Activated CD8-positive, alpha-beta memory T cell treated with anti-CD3 and anti-CD28 coated beads for 36 hours (primary cell): Measurements from ENCODE around the gene IDH3A. TPM values are rescaled to one million over a fixed set of nuclear protein-coding genes. Genes with fewer than 3 reads are reported as not detected.

Experiments
- CTCF ChIA-PET: fragments of 350-600 bp; sonication (Branson Sonifier 250); formaldehyde crosslinking; loops from one replicate; lab custom pipeline; 2021; ENCODE audit warnings: antibody characterized with exemption; lab: Charles Lee
- POLR2A ChIA-PET: fragments of 350-600 bp; sonication (Branson Sonifier 250); formaldehyde crosslinking; loops from one replicate; lab custom pipeline; 2021; ENCODE audit warnings: antibody characterized with exemption; lab: Charles Lee
- total RNA-seq, 2 experiments: library from RNA; stranded (reverse); gene quantifications; one replicate each; pipeline ENCODE4 v1.2.3, GENCODE V29; 2021

Gene IDH3A
- total RNA-seq = 100 to 1,000 TPM; 143 to 144 TPM

DNA sequence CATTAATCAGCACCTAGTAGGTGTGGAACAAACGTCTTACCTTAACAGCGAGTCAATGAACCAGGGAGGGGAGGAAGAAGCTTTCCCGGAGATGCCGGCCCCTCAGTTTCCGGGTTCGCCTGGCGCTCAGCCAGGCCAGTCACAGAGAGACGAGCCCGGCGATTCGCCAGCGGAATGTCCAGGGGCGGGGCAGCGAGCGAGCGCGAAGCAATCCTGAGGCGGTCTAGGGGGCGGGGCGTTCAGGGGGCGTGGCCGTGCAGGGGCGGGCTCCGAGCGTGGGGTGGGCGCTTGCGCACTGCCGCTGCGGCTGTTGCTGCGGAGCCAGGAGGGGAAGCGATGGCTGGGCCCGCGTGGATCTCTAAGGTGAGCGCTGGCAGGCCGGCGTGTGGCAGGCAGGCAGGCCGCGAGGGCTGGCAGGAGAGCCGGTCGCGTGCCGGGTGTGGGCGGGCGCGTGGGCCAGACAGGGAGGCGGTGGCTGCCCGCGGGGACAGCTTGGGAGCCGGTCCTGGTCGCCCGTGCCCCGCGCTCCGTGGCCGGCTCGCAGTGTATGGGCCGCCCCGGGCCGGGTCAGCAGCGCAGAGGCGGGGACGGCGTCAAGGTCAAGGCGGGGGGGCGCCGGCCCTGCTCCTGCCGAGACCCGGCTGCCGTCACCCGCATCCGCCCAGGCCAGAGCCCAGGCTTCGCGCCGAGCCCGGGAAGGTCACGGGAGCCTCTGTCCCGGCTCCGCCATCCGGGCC is at the start of gene IDH3A:
Gene IDH3A, plus strand, starts transcription at position 295 of the 737 bp plus-strand sequence. Its CDS starts 42 bp downstream, at position 337.
- CTCF ChIA-PET = interaction anchor here (1.1 to 2.4 kb wide), 3 partner anchors 18 to 91 kb away, joined by 3 to 8 read pairs (median 5); partner anchors contain the start of gene CIB2
- POLR2A ChIA-PET = interaction anchor here (0.6 to 1.1 kb wide), 7 partner anchors 18 to 150 kb away, joined by 3 to 6 read pairs (median 5); partner anchors contain the start of genes CIB2, DNAJA4 and SKIC8

DNA sequence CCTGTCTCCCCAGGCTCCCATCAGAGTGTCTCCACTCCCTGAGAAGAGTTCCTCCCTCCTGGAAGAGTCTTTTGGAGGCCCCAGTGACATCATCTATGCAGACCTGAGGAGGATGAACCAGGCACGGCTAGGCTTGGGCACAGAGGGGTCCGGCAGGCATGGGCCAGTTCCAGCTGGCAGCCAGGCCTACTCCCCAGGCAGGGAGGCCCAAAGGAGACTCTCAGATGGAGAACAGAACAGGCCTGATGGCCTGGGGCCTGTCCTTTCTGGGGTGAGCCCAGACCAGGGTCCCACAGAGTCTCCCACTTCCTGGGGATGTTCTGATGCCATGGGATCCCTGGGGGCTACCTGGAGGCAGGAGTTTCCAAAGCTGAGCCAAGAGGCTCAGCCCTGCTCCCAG is 48.3 kb upstream of the IDH3A start:
- POLR2A ChIA-PET = no interaction called here
- CTCF ChIA-PET = interaction anchor here (1.6 kb wide), 1 partner anchor 133 kb away, joined by 5 read pairs; no protein-coding TSS in a partner anchor

DNA sequence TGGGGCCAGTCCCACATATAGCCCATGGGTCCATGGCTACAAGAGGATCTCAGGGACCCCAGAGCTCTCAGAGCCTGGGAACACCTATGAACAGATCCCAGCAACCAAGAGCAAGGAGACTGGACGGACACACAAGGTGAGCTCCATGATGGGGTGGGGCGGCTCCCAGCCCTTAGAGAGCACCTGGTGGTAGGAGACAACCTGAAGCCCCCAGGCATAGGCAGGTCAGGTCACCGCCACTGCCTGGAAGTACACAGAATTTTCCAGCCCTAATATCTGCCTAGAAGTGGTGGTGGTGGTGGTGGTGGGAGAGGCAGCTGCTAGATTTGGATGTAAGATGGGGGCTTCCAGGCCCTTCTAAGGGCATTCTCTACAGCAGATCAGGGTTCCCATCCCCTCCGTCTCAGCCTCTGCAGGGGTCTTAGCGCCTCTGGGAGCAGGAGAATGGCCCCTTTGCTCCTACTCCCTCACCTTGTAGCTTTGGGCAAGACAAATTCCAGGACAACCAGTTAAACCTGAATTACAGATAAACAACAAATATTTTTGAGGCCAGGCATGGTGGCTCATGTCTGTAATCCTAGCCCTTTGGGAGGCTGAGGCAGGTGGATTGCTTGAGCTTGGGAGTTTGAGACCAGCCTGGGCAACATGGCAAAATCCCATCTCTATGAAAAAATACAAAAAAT is 47.6 kb upstream of the IDH3A start:
- ChIA-PET POLR2A (no interaction called here), CTCF (interaction anchor here (0.9 to 1.6 kb wide), 3 partner anchors 24 to 142 kb away, joined by 3 to 5 read pairs (median 3); partner anchors contain the start of gene TBC1D2B)

DNA sequence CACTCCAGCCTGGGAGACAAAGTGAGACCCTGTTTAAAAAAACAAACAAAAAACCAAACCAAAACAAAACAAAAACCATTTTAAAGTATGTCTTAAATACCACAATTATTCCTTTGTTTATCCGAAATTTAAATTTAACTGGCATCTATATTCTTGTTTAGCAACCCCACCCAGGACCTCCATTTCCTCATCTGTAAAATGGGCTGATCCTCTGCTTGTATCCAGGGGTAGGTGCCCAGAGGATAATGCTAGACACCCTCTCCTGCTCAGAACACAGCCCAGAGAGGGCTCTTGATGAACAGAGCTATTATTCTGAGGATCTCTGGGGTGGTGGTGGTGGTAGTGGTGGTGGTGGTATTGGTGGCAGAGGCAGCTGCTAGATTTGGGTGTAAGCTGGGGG is 47.0 kb upstream of the IDH3A start:
- ChIA-PET POLR2A (no interaction called here), CTCF (interaction anchor here (0.9 to 1.8 kb wide), 5 partner anchors 9 to 142 kb away, joined by 3 to 5 read pairs (median 4); partner anchors contain the start of gene TBC1D2B)

DNA sequence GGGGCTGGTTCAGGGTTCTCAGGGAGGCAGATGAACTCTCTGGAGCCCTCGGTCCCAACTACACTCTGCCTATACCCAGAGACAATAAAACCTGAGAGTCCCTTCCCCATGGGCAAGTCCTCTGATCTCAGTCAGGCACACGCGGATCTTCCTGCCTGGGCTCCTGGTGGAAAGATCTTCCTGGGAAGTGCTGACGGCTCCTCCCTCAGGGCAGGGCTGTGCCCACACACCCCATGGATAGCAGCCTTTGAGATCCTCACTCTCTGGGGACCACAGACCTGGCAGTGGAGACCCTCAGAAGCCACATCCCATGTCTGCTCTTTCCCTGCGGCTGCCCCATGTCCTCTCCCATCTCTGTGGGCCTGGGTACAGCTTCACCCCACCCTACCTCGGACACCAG is 46.4 kb upstream of the IDH3A start:
- ChIA-PET POLR2A (interaction anchor here (0.9 to 1.1 kb wide), 2 partner anchors 31 to 68 kb away, joined by 3 read pairs; no protein-coding TSS in a partner anchor), CTCF (interaction anchor here (1.4 to 1.8 kb wide), 4 partner anchors 9 to 144 kb away, joined by 3 to 5 read pairs (median 4); partner anchors contain the start of gene TBC1D2B)

DNA sequence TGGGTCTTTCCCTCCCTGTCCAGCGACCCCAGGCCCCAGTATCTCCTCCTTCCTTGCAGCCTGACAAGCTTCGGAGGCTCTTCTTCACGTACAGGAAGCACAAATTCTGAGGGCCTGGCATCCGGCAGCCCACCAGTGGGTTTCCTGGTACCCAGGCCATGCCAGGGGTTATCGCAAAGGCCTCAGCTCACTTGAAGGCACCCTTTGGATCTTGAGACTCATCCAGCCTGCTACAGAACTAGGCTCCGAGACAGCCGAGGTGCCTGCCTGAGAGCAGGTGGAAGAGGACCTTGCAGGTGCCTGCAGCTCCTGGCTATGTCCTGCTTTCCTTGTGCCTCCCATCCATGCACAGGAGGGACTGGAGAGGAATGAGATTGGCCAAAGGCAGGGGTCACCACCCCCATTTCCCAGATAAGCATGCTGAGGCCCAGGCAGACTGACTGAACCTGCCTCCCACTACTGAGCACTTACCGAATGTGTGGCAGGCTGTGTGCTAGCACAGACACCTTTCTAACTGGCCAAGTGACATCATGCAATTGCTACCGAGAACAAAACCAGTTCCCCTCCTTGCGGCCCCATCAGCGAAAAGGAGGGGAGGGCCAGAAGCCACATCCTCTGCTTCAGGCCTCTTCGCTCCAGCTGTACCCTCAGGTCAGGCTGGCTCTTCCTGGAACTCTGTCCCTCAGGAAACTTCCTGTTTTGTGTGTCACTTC is 45.6 kb upstream of the IDH3A start:
- ChIA-PET POLR2A (interaction anchor here (0.9 to 1.1 kb wide), 2 partner anchors 31 to 69 kb away, joined by 3 read pairs; no protein-coding TSS in a partner anchor), CTCF (interaction anchor here (0.9 to 1.8 kb wide), 9 partner anchors 10 to 159 kb away, joined by 3 to 5 read pairs (median 4); partner anchors contain the start of gene TBC1D2B)

DNA sequence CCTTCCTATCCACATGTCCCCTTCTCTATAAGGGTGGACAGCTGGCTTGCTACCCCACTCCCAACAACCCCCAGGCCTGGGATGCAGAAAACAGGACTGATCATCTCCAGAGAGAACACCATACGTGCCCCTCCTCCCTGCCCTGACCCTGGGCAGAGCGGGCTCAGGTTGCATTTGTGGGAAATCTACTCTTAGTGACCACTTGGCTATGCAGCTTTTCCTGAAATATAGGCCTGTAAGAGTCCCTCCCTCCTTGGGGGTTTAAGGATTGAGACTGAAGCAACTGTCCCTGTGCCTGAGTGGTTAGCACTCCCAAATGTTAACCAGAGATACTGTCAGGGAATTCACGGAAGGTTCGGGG is 45.1 kb upstream of the IDH3A start:
- POLR2A ChIA-PET = interaction anchor here (0.6 to 1.1 kb wide), 2 partner anchors 32 to 41 kb away, joined by 3 read pairs; no protein-coding TSS in a partner anchor
- CTCF ChIA-PET = interaction anchor here (0.9 to 1.8 kb wide), 8 partner anchors 11 to 159 kb away, joined by 3 to 5 read pairs (median 4); partner anchors contain the start of gene TBC1D2B

DNA sequence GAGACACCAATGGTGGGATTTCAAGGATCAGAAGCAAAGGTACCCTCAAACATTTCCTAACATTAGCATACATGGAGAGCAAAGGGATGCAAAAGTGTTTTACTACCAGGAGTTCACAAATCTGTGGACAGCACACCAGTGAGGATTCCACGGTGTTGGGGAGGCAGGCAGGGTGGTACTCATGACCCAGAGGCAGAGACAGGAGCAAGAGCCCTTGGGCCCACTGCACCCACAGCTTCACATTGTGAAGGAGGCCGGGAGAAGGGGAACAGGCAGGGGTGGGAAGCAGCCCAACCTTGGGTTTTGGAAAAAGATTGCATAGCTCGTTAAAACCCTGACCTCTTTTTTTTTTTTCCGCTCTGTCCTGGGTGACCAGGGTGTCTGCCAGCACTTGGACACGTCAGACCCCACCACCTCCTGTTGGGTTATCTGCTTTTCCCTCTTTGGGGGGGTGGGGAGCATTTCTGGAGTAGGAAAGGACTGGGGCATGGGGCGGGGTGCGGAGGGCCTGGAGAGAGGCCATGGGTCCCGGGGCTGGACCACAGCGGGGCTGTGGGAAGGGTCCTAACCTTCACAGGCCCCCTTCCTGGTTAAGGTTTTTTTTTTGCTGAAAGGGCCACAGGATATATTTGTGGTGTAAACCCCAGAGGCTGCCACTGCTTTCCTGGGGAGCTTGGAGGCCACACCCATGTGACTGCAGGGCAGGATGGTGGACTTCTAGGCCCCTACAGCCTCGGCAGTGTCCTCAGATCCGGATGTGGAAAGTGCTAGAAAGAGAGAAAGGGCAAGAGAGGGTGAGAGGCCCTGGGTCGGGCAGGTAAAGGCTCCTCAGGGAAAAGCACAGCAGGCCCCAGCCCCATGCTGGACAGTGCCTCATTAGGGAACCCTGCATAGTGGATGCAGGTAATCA is 44.3 kb upstream of the IDH3A start:
- ChIA-PET CTCF (interaction anchor here (0.8 to 5.3 kb wide), 6 partner anchors 12 to 138 kb away, joined by 3 to 40 read pairs (median 4); no protein-coding TSS in a partner anchor), POLR2A (interaction anchor here (0.6 kb wide), 1 partner anchor 42 kb away, joined by 3 read pairs; no protein-coding TSS in a partner anchor)

DNA sequence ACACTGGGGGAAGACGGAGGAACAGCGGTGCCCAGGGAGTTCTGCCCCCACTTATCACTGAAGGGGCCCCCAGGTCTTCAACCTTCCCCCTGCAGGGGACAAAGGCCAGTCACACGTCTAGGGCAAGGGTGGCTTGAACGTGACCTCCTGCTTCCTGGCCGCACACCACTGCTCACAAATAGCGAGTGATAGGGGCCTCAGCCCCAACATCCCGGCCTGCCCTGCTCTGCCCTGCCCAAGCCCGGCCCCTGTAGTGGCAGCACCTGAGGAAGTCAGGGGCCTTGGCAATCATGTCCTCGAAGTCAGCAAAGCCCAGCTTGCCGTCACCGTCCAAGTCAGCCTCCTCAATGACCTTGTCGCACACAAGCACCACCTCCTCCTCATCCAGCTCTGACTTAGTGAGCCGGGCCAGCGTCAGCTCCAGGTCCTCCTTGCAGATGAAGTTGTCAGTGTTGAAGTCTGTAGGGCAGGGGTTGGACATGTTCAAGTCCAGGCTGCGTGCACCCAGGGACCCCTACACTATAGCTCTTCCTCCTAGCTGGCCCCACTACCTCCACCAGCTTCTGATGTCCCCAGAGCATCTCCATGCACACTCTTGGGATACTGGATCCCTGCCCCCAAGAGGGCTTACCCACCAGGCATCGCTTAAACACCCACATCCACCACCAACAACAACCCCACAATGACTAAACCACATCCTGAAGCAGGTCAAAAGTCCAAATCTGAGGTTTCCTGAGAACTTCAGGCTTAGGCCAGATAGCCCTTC is 43.5 kb upstream of the IDH3A start:
- ChIA-PET CTCF (interaction anchor here (0.8 to 5.3 kb wide), 5 partner anchors 12 to 141 kb away, joined by 3 to 40 read pairs (median 4); no protein-coding TSS in a partner anchor), POLR2A (no interaction called here)

DNA sequence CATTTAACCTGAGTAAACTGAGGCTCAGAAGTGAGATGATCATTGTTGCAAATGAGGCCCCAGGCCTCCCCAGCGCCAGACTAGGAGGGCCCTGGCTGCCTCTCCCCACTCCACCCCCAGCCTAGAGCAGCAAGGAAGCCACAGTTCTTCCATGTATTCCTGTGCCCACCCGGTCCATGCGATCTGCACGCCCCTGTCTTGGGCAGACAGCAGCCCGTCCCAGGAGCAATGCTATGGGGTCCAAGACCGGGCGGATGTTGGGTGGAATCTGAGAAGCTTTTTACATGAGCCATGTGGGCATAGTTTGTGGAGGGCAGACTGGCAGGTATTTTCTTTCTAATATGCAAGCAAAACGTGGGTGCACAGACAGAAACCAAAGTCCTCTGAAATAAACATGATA is 41.7 kb upstream of the IDH3A start:
- POLR2A ChIA-PET = no interaction called here
- CTCF ChIA-PET = interaction anchor here (0.7 to 5.3 kb wide), 21 partner anchors 10 to 162 kb away, joined by 3 to 40 read pairs (median 5); partner anchors contain the start of gene SH2D7

DNA sequence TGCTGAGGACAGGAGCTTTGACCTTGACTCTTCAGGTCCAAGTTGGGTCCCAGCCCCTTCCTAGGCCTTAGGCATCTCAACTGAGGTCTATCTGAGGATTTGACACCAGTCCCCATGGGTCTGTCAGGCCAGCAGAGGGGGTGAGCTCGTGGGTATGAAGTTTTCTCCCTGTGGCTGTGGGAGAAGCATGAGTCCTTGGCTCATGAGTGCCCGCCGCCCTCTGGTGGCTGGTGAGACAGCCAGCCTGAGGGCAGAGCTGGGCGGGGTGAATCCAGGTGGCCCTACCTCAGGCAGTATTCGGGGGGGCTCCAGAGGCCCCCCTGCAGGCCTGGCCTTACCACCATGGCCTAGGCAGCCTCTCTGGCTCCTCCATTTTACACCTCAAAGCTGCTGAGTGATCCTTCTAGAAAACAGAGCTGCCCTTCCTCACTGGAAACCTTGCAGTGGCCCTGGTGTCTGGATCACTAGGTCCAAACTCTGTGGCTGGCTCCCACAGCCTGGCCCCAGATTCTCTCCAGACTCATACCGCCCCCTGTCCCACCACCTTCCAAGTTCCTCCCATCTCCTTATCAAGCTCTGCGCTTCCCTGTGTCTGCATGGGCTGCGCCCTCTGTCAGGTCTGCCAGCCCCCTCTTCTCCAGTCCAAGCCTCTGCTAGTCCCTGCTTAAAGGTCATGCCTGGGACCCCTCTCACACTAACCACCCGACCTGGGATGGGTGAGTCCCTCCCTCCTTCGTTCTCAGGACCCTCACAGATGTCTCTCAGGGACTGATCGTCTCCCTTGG is 40.7 kb upstream of the IDH3A start:
- ChIA-PET CTCF (interaction anchor here (0.6 to 6.2 kb wide), 46 partner anchors 9 to 602 kb away, joined by 3 to 62 read pairs (median 5); partner anchors contain the start of gene SH2D7), POLR2A (no interaction called here)

DNA sequence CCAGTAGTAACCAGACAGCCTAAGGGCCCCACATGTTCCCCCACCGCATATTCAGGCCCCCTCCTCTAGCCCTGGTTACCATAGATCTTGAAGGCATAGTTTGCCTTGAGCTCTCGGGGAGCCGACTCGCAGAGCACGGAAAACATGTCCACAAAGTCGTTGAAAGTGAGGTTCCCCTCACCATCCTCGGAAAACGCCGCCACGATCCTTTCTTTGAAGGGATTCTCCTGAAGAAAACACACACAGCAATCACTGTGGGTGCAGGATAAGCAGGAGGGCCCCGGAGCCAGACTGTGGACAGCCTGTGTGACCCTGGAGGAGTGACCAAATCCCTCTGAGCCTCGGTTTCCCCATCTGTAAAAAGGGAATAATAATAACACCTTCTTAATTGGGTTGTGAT is 40.0 kb upstream of the IDH3A start:
- POLR2A ChIA-PET = interaction anchor here (0.6 kb wide), 1 partner anchor 19 kb away, joined by 4 read pairs; no protein-coding TSS in a partner anchor
- CTCF ChIA-PET = interaction anchor here (0.6 to 6.2 kb wide), 24 partner anchors 8 to 602 kb away, joined by 3 to 62 read pairs (median 6); no protein-coding TSS in a partner anchor

DNA sequence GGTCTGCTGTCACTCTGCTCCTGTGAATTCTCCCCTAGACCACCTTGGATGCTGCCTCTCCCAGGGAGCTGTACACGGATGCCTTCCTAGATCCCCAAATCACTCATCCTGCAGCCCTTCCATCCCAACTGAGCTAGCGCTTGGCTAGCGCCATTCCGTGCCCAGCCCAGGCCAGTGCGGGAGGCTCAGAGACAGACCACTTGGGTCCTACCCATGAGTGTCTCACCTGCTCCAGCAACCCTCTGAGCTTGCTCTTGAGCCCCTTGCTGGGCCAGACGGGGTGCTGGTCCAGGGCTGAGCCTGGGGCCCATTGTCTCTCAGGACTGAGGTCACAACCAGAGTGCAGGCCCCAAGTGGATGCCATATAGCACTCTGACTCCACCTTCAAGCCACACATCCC is 39.1 kb upstream of the IDH3A start:
- POLR2A ChIA-PET = no interaction called here
- CTCF ChIA-PET = interaction anchor here (0.7 to 6.2 kb wide), 6 partner anchors 86 to 151 kb away, joined by 3 to 62 read pairs (median 16); no protein-coding TSS in a partner anchor

DNA sequence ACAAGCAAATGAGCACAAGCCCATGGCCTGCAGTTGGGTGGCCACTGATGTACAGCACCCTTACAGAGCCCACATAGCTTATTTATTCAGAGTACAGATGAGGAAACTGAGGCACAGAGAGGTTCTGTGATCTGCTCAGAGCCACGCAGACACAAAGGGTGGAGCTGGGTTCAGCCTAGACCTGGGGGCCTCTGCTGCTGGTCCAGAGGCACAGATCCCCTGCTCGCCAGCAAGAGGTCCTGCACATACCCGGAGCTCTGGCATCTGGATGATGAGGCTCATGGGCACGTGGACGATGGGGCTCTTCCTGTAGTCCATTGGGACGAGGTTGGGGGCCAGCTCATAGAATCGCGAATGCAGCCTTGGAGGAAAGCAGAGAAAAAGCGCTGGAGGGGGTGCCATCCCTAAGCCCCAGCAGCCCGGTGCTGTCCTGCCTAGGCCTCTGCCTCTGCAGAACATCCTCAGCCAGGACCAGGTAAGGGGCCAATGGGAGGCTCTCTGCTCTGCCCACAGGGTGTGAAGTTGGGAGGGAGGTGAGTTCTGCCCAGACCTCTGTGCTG is 38.2 kb upstream of the IDH3A start:
- CTCF ChIA-PET = interaction anchor here (2.8 to 6.2 kb wide), 4 partner anchors 85 to 152 kb away, joined by 11 to 62 read pairs (median 26); no protein-coding TSS in a partner anchor
- POLR2A ChIA-PET = no interaction called here

DNA sequence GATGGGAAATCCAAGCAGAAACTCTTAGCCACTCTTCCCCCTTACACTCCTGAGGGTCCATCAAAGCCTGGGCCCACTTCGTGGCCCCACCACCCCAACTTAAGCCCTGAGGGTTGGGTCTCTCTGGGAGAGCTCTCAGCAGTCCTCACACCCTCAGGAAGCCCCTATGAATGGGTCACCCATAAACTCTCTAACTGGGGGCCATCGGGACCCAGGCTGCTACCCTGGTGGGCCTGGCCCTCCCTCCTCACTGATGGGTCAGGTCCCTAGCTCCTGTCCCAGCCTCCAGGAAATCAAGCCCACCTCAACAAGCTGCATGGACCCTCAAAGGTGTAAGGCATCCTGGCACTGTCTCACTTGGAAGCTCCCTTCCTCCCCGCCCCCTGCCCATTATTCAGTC is 37.4 kb upstream of the IDH3A start:
- POLR2A ChIA-PET = no interaction called here
- CTCF ChIA-PET = interaction anchor here (1.4 to 6.2 kb wide), 8 partner anchors 10 to 152 kb away, joined by 4 to 62 read pairs (median 10); no protein-coding TSS in a partner anchor
